Testis (tissue), 3 donors: Measurements from ENCODE around the gene LMTK3. TPM values are rescaled to one million over a fixed set of nuclear protein-coding genes. Genes with fewer than 3 reads are reported as not detected.

ENCODE experiments used
- DNase-seq: peaks from one replicate; pipeline ENCODE4 v3.0.0-alpha.2; 2019
- H3K27ac ChIP-seq, 2 donors: fragments of 200-600 bp; sonication (generic); one replicate each; pipeline ENCODE4 v1.5.1; 2019
- H3K27me3 ChIP-seq: fragments of 200-600 bp; sonication (generic); one replicate; pipeline ENCODE4 v1.5.1; 2019
- H3K36me3 ChIP-seq: fragments of 200-600 bp; sonication (generic); one replicate; pipeline ENCODE4 v1.5.1; 2017; ENCODE audit warnings: low read depth; ENCODE audit errors: missing control alignments
- H3K4me1 ChIP-seq: fragments of 200-600 bp; sonication (generic); one replicate; pipeline ENCODE4 v1.5.1; 2019
- H3K4me3 ChIP-seq, 2 donors: fragments of 200-600 bp; sonication (generic); one replicate each; pipeline ENCODE4 v1.5.1; 2017 to 2019
- H3K9me3 ChIP-seq: fragments of 200-600 bp; sonication (generic); one replicate; pipeline ENCODE4 v1.5.1; 2017
- POLR2A ChIP-seq: fragments of 450-650 bp; IDR thresholded peaks from one replicate; pipeline ENCODE4 v1.6.1; 2017; ENCODE audit warnings: antibody characterized with exemption, mild to moderate bottlenecking, moderate library complexity
- WGBS, 2 donors: methylation state at CpG; one replicate each; pipeline ENCODE4 v1.1.5; 2018; 5-methylcytosine and 5-hydroxymethylcytosine counted together
- intact Hi-C: fragments of 100-400 bp; cut with DNase I; formaldehyde crosslinking; loops from one replicate; pipeline ENCODE4 v1.15.1; 2023; ENCODE audit warnings: low total_unique reads
- polyA plus RNA-seq: library from polyadenylated mRNA; stranded (reverse); fragments of 350-450 nt; fragmentation: Illumina TruSeq; extraction: RNeasy Lipid Tissue Mini Kit (QIAGEN cat#74804); gene quantifications from one replicate; pipeline ENCODE4 v1.2.3, GENCODE V29; 2014; ENCODE audit warnings: low read depth, low replicate concordance; ENCODE audit not compliant: insufficient read depth
- total RNA-seq, 2 donors: library from RNA; depleted of rRNA; stranded (reverse); fragments of >200 nt; gene quantifications; one replicate each; pipeline ENCODE4 v1.2.3, GENCODE V29; 2016
- TF ChIP-seq, protein P1 (sequence below), 3 experiments: fragments of 450-650 bp in 2 of 3; fragments of 200-600 bp in 1 of 3; sonication (generic) in 1 of 3; IDR thresholded peaks; one replicate each; pipeline ENCODE4 v1.5.1; 2016 to 2019; ENCODE audit warnings: antibody characterized with exemption in 3 of 3, mild to moderate bottlenecking in 2 of 3, moderate library complexity in 1 of 3

LMTK3 gene
- total and polyA plus RNA-seq, 3 donors from 2014 or later = 0.62 to 1.7 (median 0.96) TPM

DNA sequence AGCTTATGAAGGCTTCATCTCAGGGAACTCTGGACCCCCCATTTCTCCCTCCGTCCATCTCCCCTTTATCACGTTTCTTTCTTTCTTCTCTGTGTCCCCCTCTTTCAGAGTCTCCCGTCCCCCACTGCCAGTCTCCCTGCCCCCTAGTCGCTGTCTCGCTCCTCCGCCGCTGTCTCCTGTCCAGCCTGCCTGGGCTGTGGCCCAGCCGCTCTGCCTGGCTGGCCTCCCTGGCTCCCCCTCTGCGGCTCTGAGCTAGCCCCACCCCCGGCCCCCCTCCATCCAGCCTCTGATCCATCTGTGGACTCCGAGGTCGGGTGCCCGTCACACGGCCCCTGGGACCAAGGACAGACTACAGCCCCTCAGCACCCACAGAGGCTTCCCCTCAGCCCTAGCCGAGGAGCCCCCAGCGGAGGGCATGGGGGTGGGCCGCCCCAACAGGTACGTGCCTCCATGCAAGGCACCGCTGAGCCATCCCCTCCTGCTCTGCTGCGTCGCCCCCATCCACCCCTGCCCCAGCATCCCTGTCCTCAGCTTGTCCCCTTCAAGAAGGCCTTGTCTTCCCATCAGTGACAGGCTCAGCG, 57.4 kb downstream of the LMTK3 start:
- TF ChIP-seq POLR2A = no peak
- TF ChIP-seq, protein P1, sequence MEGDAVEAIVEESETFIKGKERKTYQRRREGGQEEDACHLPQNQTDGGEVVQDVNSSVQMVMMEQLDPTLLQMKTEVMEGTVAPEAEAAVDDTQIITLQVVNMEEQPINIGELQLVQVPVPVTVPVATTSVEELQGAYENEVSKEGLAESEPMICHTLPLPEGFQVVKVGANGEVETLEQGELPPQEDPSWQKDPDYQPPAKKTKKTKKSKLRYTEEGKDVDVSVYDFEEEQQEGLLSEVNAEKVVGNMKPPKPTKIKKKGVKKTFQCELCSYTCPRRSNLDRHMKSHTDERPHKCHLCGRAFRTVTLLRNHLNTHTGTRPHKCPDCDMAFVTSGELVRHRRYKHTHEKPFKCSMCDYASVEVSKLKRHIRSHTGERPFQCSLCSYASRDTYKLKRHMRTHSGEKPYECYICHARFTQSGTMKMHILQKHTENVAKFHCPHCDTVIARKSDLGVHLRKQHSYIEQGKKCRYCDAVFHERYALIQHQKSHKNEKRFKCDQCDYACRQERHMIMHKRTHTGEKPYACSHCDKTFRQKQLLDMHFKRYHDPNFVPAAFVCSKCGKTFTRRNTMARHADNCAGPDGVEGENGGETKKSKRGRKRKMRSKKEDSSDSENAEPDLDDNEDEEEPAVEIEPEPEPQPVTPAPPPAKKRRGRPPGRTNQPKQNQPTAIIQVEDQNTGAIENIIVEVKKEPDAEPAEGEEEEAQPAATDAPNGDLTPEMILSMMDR (IDR thresholded peaks at IDR 0.05) = no peak
- intact Hi-C loops = no loop called here
- H3K36me3 ChIP-seq = no peaks in the 10 kb centered on the region
- no peaks in the 10 kb centered on the region for H3K27me3 ChIP-seq
- no peak overlapping the region for H3K4me3 ChIP-seq
- WGBS, 2 donors = 86 to 89% methylated on average over 16 to 22 of the region's 22 CpGs
- no peaks in the 10 kb centered on the region for H3K9me3 ChIP-seq
- no peaks in the 10 kb centered on the region for H3K4me1 ChIP-seq
- DNase-seq = no peak
- no peak overlapping the region for H3K27ac ChIP-seq

DNA sequence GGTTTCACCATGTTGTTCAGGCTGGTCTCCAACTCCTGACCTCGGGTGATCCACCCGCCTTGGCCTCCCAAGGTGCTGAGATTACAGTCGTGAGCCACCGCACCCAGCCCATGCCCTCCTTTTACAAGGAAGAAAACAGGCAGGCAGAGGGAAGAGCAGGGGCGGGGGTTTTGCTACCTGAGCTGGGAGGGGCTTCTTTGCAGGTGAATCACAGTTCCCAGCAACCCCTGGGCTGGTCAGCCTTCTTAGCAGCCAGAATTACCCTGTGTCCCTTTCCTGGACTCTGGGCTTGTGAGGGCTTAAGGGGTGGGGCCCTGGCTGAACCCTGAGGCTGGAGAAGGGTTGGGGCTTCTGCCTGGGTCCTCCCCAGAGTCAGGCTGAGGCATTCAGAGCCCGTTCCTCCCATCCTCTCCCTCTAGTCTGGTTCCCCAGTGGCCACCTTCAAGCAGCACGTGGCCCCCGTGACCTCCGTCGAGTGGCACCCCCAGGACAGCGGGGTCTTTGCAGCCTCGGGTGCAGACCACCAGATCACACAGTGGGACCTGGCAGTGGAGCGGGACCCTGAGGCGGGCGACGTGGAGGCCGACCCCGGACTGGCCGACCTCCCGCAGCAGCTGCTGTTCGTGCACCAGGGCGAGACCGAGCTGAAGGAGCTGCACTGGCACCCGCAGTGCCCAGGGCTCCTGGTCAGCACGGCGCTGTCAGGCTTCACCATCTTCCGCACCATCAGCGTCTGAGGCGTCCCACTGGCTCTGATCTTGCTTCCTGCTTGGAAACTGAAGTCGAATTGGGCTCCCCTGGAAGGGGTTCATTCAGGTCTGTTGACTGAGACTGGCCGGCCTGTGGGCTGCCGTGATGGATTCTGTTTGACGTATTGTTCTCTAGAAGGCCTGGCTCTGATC, 59.1 kb downstream of the LMTK3 start:
- TF ChIP-seq, protein P1 (IDR thresholded peaks at IDR 0.05) = no peak
- TF ChIP-seq POLR2A = no peak
- H3K4me1 ChIP-seq = no peaks in the 10 kb centered on the region
- WGBS, 2 donors = 87 to 88% methylated on average over 18 to 21 of the region's 33 CpGs
- H3K9me3 ChIP-seq = no peaks in the 10 kb centered on the region
- no peak overlapping the region for H3K4me3 ChIP-seq
- H3K27me3 ChIP-seq = no peaks in the 10 kb centered on the region
- DNase-seq = no peak
- H3K27ac ChIP-seq = no peak overlapping the region
- H3K36me3 ChIP-seq = no peaks in the 10 kb centered on the region
- intact Hi-C loops = no loop called here

DNA sequence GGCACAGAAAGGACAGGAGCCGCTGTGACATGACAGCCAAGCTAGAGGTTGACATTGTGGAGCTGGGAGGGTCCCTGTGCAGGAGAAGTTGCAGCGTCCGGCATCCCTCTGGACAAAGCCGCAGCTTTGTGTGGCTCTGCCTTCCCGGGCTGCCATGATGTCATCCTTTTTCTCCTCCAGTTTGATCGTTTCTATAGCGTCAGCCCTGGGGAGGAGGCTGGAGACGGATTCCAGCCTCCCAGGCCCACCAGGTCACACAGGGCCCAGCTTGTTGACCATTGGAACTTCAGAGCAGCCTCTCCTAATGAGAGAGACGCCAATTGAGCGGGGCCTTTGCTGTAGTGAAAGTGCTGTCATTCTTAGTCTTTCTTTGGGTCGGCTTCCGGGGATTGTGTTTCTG, 60.0 kb downstream of the LMTK3 start:
- 91 to 93% methylated on average over 10 to 12 of the region's 12 CpGs for WGBS, 2 donors
- Histone ChIP-seq H3K9me3 (no peaks in the 10 kb centered on the region), H3K27me3 (no peaks in the 10 kb centered on the region), H3K27ac (no peak overlapping the region), H3K36me3 (no peaks in the 10 kb centered on the region), H3K4me3 (no peak overlapping the region), H3K4me1 (peaks cover 1% of the 10 kb centered on the region)
- DNase-seq = no peak
- intact Hi-C loops = no loop called here
- no peak for TF ChIP-seq POLR2A
- TF ChIP-seq, protein P1 (IDR thresholded peaks at IDR 0.05) = no peak

DNA sequence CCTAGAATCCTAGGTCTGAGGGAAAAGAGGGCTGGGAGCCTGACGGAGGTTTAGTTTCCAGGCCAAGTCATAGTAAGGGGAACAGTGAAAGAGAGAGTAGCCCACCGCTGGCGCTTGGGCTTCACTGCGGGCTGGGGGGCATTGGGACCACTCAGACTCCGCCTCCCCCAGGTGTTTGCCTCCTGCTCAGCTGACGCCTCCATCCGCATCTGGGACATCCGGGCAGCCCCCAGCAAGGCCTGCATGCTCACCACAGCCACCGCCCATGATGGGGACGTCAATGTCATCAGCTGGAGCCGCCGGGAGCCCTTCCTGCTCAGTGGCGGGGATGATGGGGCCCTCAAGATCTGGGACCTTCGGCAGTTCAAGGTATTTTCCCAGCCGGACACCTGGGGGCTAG, 60.8 kb downstream of the LMTK3 start:
- Histone ChIP-seq H3K36me3 (no peaks in the 10 kb centered on the region), H3K27me3 (no peaks in the 10 kb centered on the region), H3K4me1 (peaks cover 6% of the 10 kb centered on the region), H3K27ac (no peak overlapping the region), H3K4me3 (no peak overlapping the region), H3K9me3 (no peaks in the 10 kb centered on the region)
- TF ChIP-seq POLR2A = no peak
- TF ChIP-seq, protein P1 (IDR thresholded peaks at IDR 0.05) = no peak
- 93 to 94% methylated on average over 13 to 15 of the region's 15 CpGs for WGBS, 2 donors
- intact Hi-C loops = no loop called here
- no peak for DNase-seq
